Stimulated activated CD8-positive, alpha-beta memory T cell treated with anti-CD3 and anti-CD28 coated beads, Interleukin-4, amount 100 ng/mL, for 1 hour (primary cell): Measurements from ENCODE around the gene AGBL1.
"Not testable (repeated sequence)": the region's sequence is repeated elsewhere in the genome, so short reads cannot be mapped to it uniquely, and the experiment has no call there.

ENCODE experiments used
- DNase-seq, 2 donors: peaks; one replicate each; pipeline ENCODE4 v3.0.0-alpha.2; 2020; ENCODE audit warnings: low read depth in 2 of 2, low spot score in 1 of 2

AGBL1 gene

GRCh38 chr15:86855307-86856291 is 775.9 kb downstream of the AGBL1 start:
- DNase-seq = no peak

GRCh38 chr15:86857701-86858100 is 778.0 kb downstream of the AGBL1 start:
- no peak for DNase-seq

GRCh38 chr15:86863226-86863915 is 783.7 kb downstream of the AGBL1 start:
- DNase-seq = no peak

- no peak for DNase-seq
These were observed 786.2 kb downstream of the AGBL1 start for GRCh38 chr15:86865920-86866319.

- no peak for DNase-seq
These were observed 791.2 kb downstream of the AGBL1 start for GRCh38 chr15:86870846-86871245.

- DNase-seq = no peak
These were observed 792.3 kb downstream of the AGBL1 start for GRCh38 chr15:86871964-86872363.

GRCh38 chr15:86872782-86873181 is 793.1 kb downstream of the AGBL1 start:
- DNase-seq = no peak

- DNase-seq = no peak
These were observed 795.4 kb downstream of the AGBL1 start for GRCh38 chr15:86875067-86875466.

- no peak for DNase-seq
These were observed 796.8 kb downstream of the AGBL1 start for GRCh38 chr15:86876387-86876944.

- no peak for DNase-seq
These were observed 797.5 kb downstream of the AGBL1 start for GRCh38 chr15:86877171-86877631.

- DNase-seq = not testable (repeated sequence)
These were observed 799.2 kb downstream of the AGBL1 start for GRCh38 chr15:86878844-86879243.

GRCh38 chr15:86879250-86880229 is 799.9 kb downstream of the AGBL1 start:
- no peak for DNase-seq

GRCh38 chr15:86885616-86886015 is 805.9 kb downstream of the AGBL1 start:
- DNase-seq = no peak

GRCh38 chr15:86892774-86893449 is 813.2 kb downstream of the AGBL1 start:
- no peak for DNase-seq

GRCh38 chr15:86894269-86894668 is 814.6 kb downstream of the AGBL1 start:
- no peak for DNase-seq

- DNase-seq = no peak
These were observed 824.2 kb downstream of the AGBL1 start for GRCh38 chr15:86903642-86904421.

- DNase-seq = no peak
These were observed 826.1 kb downstream of the AGBL1 start for GRCh38 chr15:86905625-86906256.

GRCh38 chr15:86906376-86906775 is 826.7 kb downstream of the AGBL1 start:
- no peak for DNase-seq

GRCh38 chr15:86911022-86911421 is 831.4 kb downstream of the AGBL1 start:
- DNase-seq = no peak
